H1 (cell line): ENCODE data around the gene XPNPEP1.

Source experiments
- BCL11A ChIP-seq, 2 experiments: IDR thresholded peaks; one replicate each; pipeline ENCODE4 v1.6.1; 2011; ENCODE audit warnings: low read depth in 2 of 2, low read length in 2 of 2, mild to moderate bottlenecking in 2 of 2
- CEBPB ChIP-seq: IDR thresholded peaks from 2 replicates; pipeline ENCODE4 v1.6.1; 2012; ENCODE audit warnings: low read depth, low read length
- CREB1 ChIP-seq: IDR thresholded peaks from 2 replicates; pipeline ENCODE4 v1.6.1; 2012; ENCODE audit warnings: inconsistent platforms
- HDAC6 ChIP-seq: IDR thresholded peaks from one replicate; pipeline ENCODE4 v1.7.1; 2012; ENCODE audit warnings: low read depth, mild to moderate bottlenecking, inconsistent platforms, low read length, moderate library complexity
- JUN ChIP-seq: IDR thresholded peaks from 2 replicates; pipeline ENCODE4 v1.6.1; 2011; ENCODE audit warnings: low read depth, mild to moderate bottlenecking, improper control_type of control experiment, low read length
- PHF8 ChIP-seq: fragments of 200-600 bp; sonication (generic); conservative IDR thresholded peaks from 2 replicates; pipeline ENCODE4 v1.7.1; 2012; ENCODE audit warnings: low read depth, mild to moderate bottlenecking, inconsistent platforms, low read length, moderate library complexity
- POLR2A ChIP-seq, 2 experiments: IDR thresholded peaks; 1 replicate in 1 of 2; 2 replicates in 1 of 2; pipeline ENCODE4 v1.6.1; 2011; ENCODE audit warnings: low read depth in 2 of 2, low read length in 2 of 2, mild to moderate bottlenecking in 2 of 2; ENCODE audit errors: control extremely low read depth in 1 of 2
- RAD21 ChIP-seq, 2 experiments: IDR thresholded peaks in 1 of 2; conservative IDR thresholded peaks in 1 of 2; 2 replicates each; pipeline ENCODE4 v1.6.1; 2011; ENCODE audit warnings: low read depth in 2 of 2, low read length in 2 of 2, improper control_type of control experiment in 1 of 2, inconsistent platforms in 1 of 2, mild to moderate bottlenecking in 1 of 2, moderate library complexity in 1 of 2
- SIX5 ChIP-seq: IDR thresholded peaks from 2 replicates; pipeline ENCODE4 v1.6.1; 2011; ENCODE audit warnings: mild to moderate bottlenecking, low read depth, low read length
- TAF1 ChIP-seq: IDR thresholded peaks from 2 replicates; pipeline ENCODE4 v1.6.1; 2011; ENCODE audit warnings: mild to moderate bottlenecking, low read depth, low read length
- TF ChIP-seq, protein P1 (sequence below): IDR thresholded peaks from 2 replicates; pipeline ENCODE4 v1.6.1; 2012; ENCODE audit warnings: inconsistent platforms
- TF ChIP-seq, protein P2 (sequence below), 3 experiments: IDR thresholded peaks; 1 replicate in 2 of 3; 2 replicates in 1 of 3; pipeline versions ENCODE4 v1.5.1 to v1.6.1; 2011; ENCODE audit warnings: low read length in 3 of 3, mild to moderate bottlenecking in 3 of 3, inconsistent platforms in 2 of 3, low read depth in 1 of 3, moderate library complexity in 1 of 3; ENCODE audit not compliant: insufficient read depth in 1 of 3; ENCODE audit errors: control extremely low read depth in 1 of 3
- TF ChIP-seq, protein P3 (sequence below): IDR thresholded peaks from 2 replicates; pipeline ENCODE4 v1.6.1; 2012; ENCODE audit warnings: low read length, inconsistent platforms

DNA sequence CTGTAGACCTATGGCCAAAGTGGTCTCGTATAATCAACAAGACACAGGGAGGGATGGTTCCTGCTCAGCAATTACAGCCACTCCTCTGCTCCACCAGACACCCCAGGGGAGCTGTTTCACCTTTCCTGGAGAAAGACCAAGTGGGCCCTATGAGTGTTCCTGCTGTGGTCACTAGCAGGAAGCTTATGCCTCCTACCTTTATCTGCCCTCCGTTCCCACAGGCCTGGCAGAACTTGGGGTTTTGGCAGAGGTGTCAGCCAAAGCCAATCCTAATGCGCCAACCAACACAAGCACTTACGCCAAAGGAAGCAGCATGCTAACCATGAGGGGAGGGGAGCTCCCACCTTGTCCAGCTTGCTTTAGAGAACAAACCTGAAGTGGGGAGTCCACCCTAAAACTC, 31.2 kb downstream of the XPNPEP1 start:
- TF ChIP-seq, protein P1, sequence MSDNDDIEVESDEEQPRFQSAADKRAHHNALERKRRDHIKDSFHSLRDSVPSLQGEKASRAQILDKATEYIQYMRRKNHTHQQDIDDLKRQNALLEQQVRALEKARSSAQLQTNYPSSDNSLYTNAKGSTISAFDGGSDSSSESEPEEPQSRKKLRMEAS, result no peak
- TF ChIP-seq SIX5 (no peak), TAF1 (no peak), PHF8 (no peak), RAD21 (IDR thresholded peaks at IDR 0.05 in 1 of 2, conservative IDR thresholded peaks at IDR 0.05 in 1 of 2; ENCODE audit: low read depth in 2 of 2, low read length in 2 of 2) (no peak), HDAC6 (no peak), POLR2A (IDR thresholded peaks at IDR 0.05; ENCODE audit: control extremely low read depth in 1 of 2, low read depth in 2 of 2, low read length in 2 of 2) (no peak), JUN (no peak), BCL11A (IDR thresholded peaks at IDR 0.05; ENCODE audit: low read depth in 2 of 2, low read length in 2 of 2) (no peak), CEBPB (no peak), CREB1 (no peak)
- TF ChIP-seq, protein P2, sequence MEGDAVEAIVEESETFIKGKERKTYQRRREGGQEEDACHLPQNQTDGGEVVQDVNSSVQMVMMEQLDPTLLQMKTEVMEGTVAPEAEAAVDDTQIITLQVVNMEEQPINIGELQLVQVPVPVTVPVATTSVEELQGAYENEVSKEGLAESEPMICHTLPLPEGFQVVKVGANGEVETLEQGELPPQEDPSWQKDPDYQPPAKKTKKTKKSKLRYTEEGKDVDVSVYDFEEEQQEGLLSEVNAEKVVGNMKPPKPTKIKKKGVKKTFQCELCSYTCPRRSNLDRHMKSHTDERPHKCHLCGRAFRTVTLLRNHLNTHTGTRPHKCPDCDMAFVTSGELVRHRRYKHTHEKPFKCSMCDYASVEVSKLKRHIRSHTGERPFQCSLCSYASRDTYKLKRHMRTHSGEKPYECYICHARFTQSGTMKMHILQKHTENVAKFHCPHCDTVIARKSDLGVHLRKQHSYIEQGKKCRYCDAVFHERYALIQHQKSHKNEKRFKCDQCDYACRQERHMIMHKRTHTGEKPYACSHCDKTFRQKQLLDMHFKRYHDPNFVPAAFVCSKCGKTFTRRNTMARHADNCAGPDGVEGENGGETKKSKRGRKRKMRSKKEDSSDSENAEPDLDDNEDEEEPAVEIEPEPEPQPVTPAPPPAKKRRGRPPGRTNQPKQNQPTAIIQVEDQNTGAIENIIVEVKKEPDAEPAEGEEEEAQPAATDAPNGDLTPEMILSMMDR (IDR thresholded peaks at IDR 0.05; ENCODE audit: control extremely low read depth in 1 of 3, insufficient read depth in 1 of 3, low read depth in 1 of 3, low read length in 3 of 3), result no peak
- TF ChIP-seq, protein P3, sequence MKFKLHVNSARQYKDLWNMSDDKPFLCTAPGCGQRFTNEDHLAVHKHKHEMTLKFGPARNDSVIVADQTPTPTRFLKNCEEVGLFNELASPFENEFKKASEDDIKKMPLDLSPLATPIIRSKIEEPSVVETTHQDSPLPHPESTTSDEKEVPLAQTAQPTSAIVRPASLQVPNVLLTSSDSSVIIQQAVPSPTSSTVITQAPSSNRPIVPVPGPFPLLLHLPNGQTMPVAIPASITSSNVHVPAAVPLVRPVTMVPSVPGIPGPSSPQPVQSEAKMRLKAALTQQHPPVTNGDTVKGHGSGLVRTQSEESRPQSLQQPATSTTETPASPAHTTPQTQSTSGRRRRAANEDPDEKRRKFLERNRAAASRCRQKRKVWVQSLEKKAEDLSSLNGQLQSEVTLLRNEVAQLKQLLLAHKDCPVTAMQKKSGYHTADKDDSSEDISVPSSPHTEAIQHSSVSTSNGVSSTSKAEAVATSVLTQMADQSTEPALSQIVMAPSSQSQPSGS, result no peak
